Measurements from ENCODE around the gene ACOXL.
A peak's percentile ranks its signal among the peaks of the same experiment; 100 is the strongest.

The ACOXL gene

GRCh38 chr2:110796716-110797301 is 64.4 kb downstream of the ACOXL start:
- peak in 1 of 2 donors; percentile 4 for DNase-seq

- no peak for DNase-seq
Observed at GRCh38 chr2:110799376-110799775, 67.0 kb downstream of the ACOXL start.

- no peak for DNase-seq
Observed at GRCh38 chr2:110800611-110801402, 68.4 kb downstream of the ACOXL start.

- DNase-seq: no peak
Observed at GRCh38 chr2:110802208-110802932, 70.0 kb downstream of the ACOXL start.

GRCh38 chr2:110804433-110804832 is 72.1 kb downstream of the ACOXL start:
- no peak for DNase-seq

GRCh38 chr2:110804915-110805314 is 72.5 kb downstream of the ACOXL start:
- DNase-seq: peak; percentile 64 to 74

- no peak for DNase-seq
Observed at GRCh38 chr2:110805894-110806452, 73.6 kb downstream of the ACOXL start.

GRCh38 chr2:110807522-110807921 is 75.1 kb downstream of the ACOXL start:
- no peak for DNase-seq

- no peak for DNase-seq
Observed at GRCh38 chr2:110810404-110810803, 78.0 kb downstream of the ACOXL start.

GRCh38 chr2:110812726-110813645 is 80.6 kb downstream of the ACOXL start:
- no peak for DNase-seq

GRCh38 chr2:110813896-110814295 is 81.5 kb downstream of the ACOXL start:
- no peak for DNase-seq

GRCh38 chr2:110815938-110816337 is 83.6 kb downstream of the ACOXL start:
- DNase-seq: no peak

- no peak for DNase-seq
Observed at GRCh38 chr2:110816404-110817365, 84.3 kb downstream of the ACOXL start.

- DNase-seq: no peak
Observed at GRCh38 chr2:110818767-110819481, 86.6 kb downstream of the ACOXL start.

- no peak for DNase-seq
Observed at GRCh38 chr2:110819711-110820110, 87.3 kb downstream of the ACOXL start.

- no peak for DNase-seq
Observed at GRCh38 chr2:110820128-110820527, 87.8 kb downstream of the ACOXL start.

GRCh38 chr2:110823165-110823564 is 90.8 kb downstream of the ACOXL start:
- DNase-seq: no peak

- DNase-seq: no peak
Observed at GRCh38 chr2:110827511-110827910, 95.1 kb downstream of the ACOXL start.

- no peak for DNase-seq
Observed at GRCh38 chr2:110828330-110828729, 96.0 kb downstream of the ACOXL start.

- no peak for DNase-seq
Observed at GRCh38 chr2:110829413-110830146, 97.2 kb downstream of the ACOXL start.
